T-helper 17 cell (primary cell): ENCODE results near the gene PLA2G6. TPM values are rescaled to one million over a fixed set of nuclear protein-coding genes. Genes with fewer than 3 reads are reported as not detected.

ENCODE experiments used
- ATAC-seq: fragments of 150-1000 bp; cut with Tn5 transposase; 2 replicates; pipeline ENCODE4 v1.10.0; 2021; ENCODE audit warnings: mild to moderate bottlenecking, moderate library complexity
- DNase-seq, 3 donors: peaks; one replicate each; pipeline versions ENCODE4 v3.0.0 to v3.0.0-alpha.2; 2020 to 2021
- H3K9me3 ChIP-seq: one replicate; pipeline ENCODE4 v1.7.0; 2013; ENCODE audit warnings: low read length, mild to moderate bottlenecking; ENCODE audit not compliant: control insufficient read depth, poor library complexity, severe bottlenecking
- H3K27ac Mint-ChIP-seq: one replicate; pipeline ENCODE4 v1.8.0; 2022; ENCODE audit warnings: mild to moderate bottlenecking, moderate library complexity, mixed read lengths
- H3K27me3 Mint-ChIP-seq: one replicate; pipeline ENCODE4 v1.8.0; 2022; ENCODE audit warnings: mixed read lengths
- H3K36me3 Mint-ChIP-seq: one replicate; pipeline ENCODE4 v1.8.0; 2022; ENCODE audit warnings: low read depth, mixed read lengths
- H3K4me1 Mint-ChIP-seq: one replicate; pipeline ENCODE4 v1.8.0; 2022; ENCODE audit warnings: mild to moderate bottlenecking, mixed read lengths
- H3K4me3 Mint-ChIP-seq: one replicate; pipeline ENCODE4 v1.8.0; 2022; ENCODE audit warnings: mild to moderate bottlenecking, moderate library complexity, mixed read lengths
- total RNA-seq, 4 donors: library from RNA in 2 of 4; stranded (reverse) in 2 of 4; gene quantifications; one replicate each; pipeline ENCODE4 v1.2.3 and lab custom pipeline; 2022 to 2026

PLA2G6 gene
- total RNA-seq, 2 donors from 2014 or later, result 72.2 to 91.4 TPM

DNA sequence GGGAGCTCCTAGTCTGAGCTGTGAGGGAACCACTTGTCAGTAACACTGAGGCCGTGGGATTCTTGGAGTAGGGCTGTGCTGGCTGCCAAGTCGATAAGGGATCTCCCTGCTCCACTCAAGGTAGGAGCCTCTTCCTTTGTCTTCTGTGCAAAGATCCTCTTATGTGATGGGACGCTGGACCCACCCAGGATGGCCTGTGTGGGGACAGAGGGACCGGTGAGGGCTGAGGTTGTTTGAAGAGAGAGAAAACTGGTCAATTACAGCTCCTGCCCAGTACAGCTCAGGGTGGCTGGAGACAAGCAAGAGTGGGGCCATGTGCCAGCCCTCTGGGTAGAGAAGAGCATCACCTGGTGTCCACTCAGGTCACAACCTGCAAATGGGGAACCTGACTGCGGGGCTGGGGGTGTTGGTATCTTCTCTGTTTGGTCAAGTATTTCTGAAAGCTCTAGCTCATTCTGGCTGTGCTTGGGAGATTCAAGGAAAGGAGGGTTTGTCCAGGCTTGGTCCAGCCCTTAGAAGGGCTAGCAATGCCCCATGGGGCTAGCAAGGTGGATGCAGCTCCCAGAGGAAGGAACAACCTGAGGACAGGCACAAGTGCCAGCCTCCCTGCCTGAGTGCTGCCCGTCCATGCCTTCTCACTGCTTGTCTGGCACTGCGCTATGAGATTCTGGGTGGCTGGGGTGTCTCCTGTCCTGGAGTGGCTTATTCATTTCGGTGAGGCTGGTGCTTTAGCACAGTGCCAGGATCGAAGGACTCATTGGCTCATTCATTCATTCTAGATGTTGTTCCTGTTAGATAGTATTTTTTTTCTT is 43.5 kb downstream of the PLA2G6 start:
- Mint-ChIP-seq H3K27ac (no peak overlapping the region), H3K36me3 (no peaks in the 10 kb centered on the region), H3K27me3 (no peaks in the 10 kb centered on the region), H3K4me3 (no peak overlapping the region), H3K4me1 (peaks cover 2% of the 10 kb centered on the region)
- ATAC-seq, result no peak
- DNase-seq, result no peak
- H3K9me3 ChIP-seq, result no peaks in the 10 kb centered on the region

DNA sequence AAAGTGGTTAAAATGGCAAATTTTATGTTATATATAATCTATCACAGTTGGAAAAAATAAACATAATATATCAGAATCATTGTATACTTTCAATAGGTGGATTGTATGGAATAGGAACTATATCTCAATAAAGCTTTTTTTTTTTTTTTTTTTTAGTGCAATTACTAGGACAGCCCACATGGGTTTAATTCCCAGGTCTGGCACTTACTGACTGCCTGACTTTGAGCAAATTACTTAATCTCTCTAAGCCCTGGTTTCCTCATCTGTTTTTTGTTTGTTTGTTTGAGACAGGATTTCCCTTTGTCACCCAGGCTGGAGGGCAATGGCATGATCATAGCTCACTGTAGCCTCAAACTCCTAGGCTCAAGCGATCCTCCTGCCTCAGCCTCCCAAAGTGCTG is 45.0 kb downstream of the PLA2G6 start:
- Mint-ChIP-seq H3K4me1 (peaks cover 2% of the 10 kb centered on the region), H3K27me3 (no peaks in the 10 kb centered on the region), H3K36me3 (no peaks in the 10 kb centered on the region), H3K27ac (no peak overlapping the region), H3K4me3 (no peak overlapping the region)
- DNase-seq (no peak), ATAC-seq (no peak)
- no peaks in the 10 kb centered on the region for H3K9me3 ChIP-seq

DNA sequence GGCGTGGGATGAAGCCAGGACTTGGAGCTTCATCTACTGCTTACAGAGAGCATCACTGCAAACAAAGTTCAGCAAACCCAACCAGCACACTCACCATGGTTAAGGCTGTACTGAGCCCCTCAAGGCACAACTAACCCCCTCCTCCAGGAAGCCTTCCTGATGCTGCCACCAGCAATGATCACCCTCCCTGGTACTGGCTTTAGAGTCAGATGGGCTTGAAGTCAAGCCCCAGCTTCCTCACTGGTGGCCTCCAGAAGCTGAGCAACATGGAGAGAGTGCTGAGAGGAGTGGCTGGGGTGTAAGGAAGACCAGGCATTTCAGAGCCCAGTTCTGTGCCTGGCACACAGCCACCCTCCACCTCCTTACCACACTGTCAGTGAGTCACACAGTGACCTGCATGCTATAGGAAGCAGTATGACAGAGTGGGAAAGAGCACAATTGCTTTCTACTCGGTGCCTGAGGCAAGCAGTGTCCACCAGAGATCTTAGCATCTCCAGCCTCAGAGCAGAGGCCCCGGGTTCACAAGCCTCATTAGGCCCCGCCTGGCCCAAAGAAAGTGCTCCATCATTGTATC is 46.4 kb downstream of the PLA2G6 start:
- no peak overlapping the region for H3K4me3 Mint-ChIP-seq
- H3K27me3 Mint-ChIP-seq, result no peaks in the 10 kb centered on the region
- peaks cover 2% of the 10 kb centered on the region for H3K4me1 Mint-ChIP-seq
- no peaks in the 10 kb centered on the region for H3K9me3 ChIP-seq
- no peaks in the 10 kb centered on the region for H3K36me3 Mint-ChIP-seq
- no peak for ATAC-seq
- DNase-seq, result no peak
- H3K27ac Mint-ChIP-seq, result no peak overlapping the region

DNA sequence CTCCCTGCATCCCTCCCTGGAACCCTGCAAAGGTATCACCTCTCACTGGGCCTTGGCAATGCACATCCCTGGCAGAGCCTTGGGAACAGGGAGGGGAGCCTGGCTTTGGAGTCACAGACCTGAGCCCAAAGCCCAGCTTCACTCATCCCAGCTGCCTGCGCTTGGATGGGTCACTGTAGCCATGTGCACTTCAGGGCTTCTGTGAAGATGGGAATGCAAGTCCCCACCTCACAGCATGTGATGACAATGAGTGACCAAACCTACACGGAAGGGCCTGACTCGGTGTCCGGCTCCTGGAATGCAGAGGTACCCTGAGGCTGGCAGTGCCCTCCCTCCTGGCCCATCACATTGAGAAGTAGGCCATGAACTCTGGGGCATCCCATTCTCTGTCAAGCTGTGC is 48.3 kb downstream of the PLA2G6 start:
- DNase-seq, result no peak
- no peak for ATAC-seq
- H3K27ac Mint-ChIP-seq, result no peak overlapping the region
- H3K36me3 Mint-ChIP-seq, result no peaks in the 10 kb centered on the region
- peaks cover 2% of the 10 kb centered on the region for H3K4me1 Mint-ChIP-seq
- H3K27me3 Mint-ChIP-seq, result no peaks in the 10 kb centered on the region
- H3K4me3 Mint-ChIP-seq, result no peak overlapping the region
- H3K9me3 ChIP-seq, result no peaks in the 10 kb centered on the region

GRCh38 chr22:38132794-38133193 is 48.8 kb downstream of the PLA2G6 start:
- no peak overlapping the region for H3K27ac Mint-ChIP-seq
- DNase-seq (no peak), ATAC-seq (no peak)
- H3K4me1 Mint-ChIP-seq, result peaks cover 2% of the 10 kb centered on the region
- no peaks in the 10 kb centered on the region for H3K9me3 ChIP-seq
- no peak overlapping the region for H3K4me3 Mint-ChIP-seq
- no peaks in the 10 kb centered on the region for H3K36me3 Mint-ChIP-seq
- H3K27me3 Mint-ChIP-seq, result no peaks in the 10 kb centered on the region

GRCh38 chr22:38132136-38132535 is 49.5 kb downstream of the PLA2G6 start:
- ATAC-seq (no peak), DNase-seq (no peak)
- H3K4me3 Mint-ChIP-seq, result no peak overlapping the region
- no peaks in the 10 kb centered on the region for H3K36me3 Mint-ChIP-seq
- H3K9me3 ChIP-seq, result no peaks in the 10 kb centered on the region
- no peak overlapping the region for H3K27ac Mint-ChIP-seq
- peaks cover 2% of the 10 kb centered on the region for H3K4me1 Mint-ChIP-seq
- H3K27me3 Mint-ChIP-seq, result no peaks in the 10 kb centered on the region

DNA sequence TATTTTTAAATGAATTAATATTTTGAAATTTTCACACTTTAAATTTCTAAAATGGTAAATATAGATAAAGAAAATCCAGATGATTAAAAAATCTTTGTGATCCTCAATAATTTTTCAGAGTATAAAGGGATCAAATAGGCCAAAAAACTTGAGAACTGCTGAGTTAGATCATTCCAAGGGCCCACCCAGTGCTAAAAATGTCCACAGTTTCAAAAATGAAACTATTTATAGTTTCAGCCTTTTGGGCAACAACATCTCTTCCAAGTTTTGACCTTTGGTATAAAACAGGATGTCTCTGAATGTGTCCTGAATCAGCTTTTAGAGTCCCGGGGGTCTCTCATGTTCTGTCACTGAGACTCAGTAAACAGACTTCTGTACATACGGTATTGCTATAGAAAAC is 50.2 kb downstream of the PLA2G6 start:
- ATAC-seq (no peak), DNase-seq (no peak)
- Mint-ChIP-seq H3K4me3 (no peak overlapping the region), H3K36me3 (no peaks in the 10 kb centered on the region), H3K4me1 (peaks cover 2% of the 10 kb centered on the region), H3K27me3 (no peaks in the 10 kb centered on the region), H3K27ac (no peak overlapping the region)
- H3K9me3 ChIP-seq, result no peaks in the 10 kb centered on the region

- no peaks in the 10 kb centered on the region for H3K9me3 ChIP-seq
- DNase-seq (no peak), ATAC-seq (no peak)
- H3K27me3 Mint-ChIP-seq, result no peaks in the 10 kb centered on the region
- H3K27ac Mint-ChIP-seq, result no peak overlapping the region
- no peak overlapping the region for H3K4me3 Mint-ChIP-seq
- no peaks in the 10 kb centered on the region for H3K4me1 Mint-ChIP-seq
- no peaks in the 10 kb centered on the region for H3K36me3 Mint-ChIP-seq
These were observed 51.8 kb downstream of the PLA2G6 start for GRCh38 chr22:38129856-38130255.

GRCh38 chr22:38129021-38129420 is 52.6 kb downstream of the PLA2G6 start:
- Mint-ChIP-seq H3K27me3 (no peaks in the 10 kb centered on the region), H3K4me1 (peaks cover 3% of the 10 kb centered on the region), H3K27ac (no peak overlapping the region), H3K4me3 (no peak overlapping the region), H3K36me3 (no peaks in the 10 kb centered on the region)
- no peaks in the 10 kb centered on the region for H3K9me3 ChIP-seq
- DNase-seq, result no peak
- ATAC-seq, result no peak

DNA sequence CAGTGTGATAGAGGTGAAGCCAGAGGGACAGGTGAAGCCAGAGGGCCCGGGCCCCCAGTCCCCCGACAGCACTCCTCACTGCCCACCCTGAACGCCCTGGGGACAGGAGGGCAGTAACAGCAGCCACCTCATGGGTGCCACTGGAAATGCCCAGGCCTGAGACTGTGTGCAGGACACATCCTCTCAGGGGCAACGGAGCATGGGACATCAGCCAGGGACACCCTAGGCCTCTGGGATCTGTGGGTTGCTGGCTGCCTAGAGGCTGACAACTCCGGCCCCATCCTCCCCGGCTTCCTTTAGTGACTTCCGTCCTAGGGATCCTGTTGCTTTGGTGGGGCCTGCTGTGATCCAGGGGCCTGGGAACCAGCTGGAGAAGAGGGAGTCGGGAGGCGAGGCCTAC is 53.8 kb downstream of the PLA2G6 start:
- no peak overlapping the region for H3K27ac Mint-ChIP-seq
- peaks cover 2% of the 10 kb centered on the region for H3K36me3 Mint-ChIP-seq
- ATAC-seq (no peak), DNase-seq (no peak)
- no peaks in the 10 kb centered on the region for H3K9me3 ChIP-seq
- peaks cover 3% of the 10 kb centered on the region for H3K4me1 Mint-ChIP-seq
- peak overlapping the region; percentile 19 for H3K4me3 Mint-ChIP-seq
- no peaks in the 10 kb centered on the region for H3K27me3 Mint-ChIP-seq

DNA sequence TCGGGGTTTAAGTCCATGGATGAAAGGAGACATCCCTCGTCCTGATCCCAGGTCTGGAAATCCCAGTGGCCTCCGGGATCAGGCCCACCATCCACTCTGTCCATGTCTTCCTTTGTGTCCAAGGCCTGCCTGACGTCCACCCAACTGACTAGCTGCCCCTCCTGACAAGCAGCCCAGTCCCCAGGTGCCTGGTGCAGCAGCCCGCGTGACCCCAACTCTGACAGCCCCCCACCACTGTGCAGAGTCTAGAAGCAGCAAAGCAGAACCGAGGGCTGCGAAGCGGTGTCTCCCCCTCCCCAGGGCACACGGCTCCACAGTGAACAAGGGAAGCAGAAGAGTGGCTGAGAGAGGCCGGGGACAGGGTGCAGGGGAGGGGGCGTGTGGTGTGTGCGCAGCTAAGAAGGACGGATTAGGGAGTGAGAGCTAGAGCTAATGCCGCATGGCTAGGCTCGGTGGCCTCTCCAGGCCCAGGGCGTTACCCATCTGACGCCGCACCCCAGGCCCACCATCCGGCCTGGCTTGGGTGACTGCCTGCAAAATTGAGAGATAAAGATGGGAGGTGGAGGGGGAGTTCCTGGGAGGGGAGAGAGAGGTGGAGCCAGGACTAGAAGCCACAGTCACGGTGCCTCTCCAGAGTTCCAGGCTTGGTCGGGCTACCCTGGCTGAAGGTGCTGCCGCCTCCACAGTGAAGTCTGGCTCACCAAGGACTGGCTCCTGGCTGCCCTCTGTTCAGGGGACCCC is 54.5 kb downstream of the PLA2G6 start:
- Mint-ChIP-seq H3K27me3 (no peaks in the 10 kb centered on the region), H3K4me1 (peaks cover 3% of the 10 kb centered on the region), H3K4me3 (peak overlapping the region; percentile 19), H3K36me3 (peaks cover 2% of the 10 kb centered on the region), H3K27ac (no peak overlapping the region)
- no peaks in the 10 kb centered on the region for H3K9me3 ChIP-seq
- DNase-seq (no peak), ATAC-seq (no peak)

DNA sequence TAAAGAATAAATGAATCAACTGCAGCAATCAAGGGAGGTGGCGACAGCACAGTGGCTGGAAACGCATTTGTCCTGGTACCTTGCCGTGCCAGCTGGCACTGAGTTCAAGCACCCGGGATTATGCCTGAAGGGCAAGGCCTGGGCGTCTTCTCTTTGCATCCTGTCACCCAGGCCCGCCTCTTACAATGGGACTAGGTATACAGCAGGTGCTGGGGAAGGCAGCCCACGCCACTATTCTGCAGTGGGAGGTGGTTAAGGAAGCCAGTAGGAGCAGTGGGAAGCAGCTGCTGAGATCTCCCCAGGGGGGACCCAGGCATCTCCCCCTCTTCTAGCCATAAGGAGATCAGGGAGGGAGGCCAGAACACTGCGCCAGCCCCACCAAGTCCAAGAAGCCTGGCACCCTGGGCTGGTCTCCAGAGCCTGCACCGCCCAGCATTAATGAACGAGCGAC is 55.9 kb downstream of the PLA2G6 start:
- peaks cover 2% of the 10 kb centered on the region for H3K36me3 Mint-ChIP-seq
- peak overlapping the region; percentile 14 for H3K27ac Mint-ChIP-seq
- DNase-seq, result no peak

GRCh38 chr22:38125038-38125610 is 56.5 kb downstream of the PLA2G6 start:
- ATAC-seq (no peak), DNase-seq (no peak)
- Mint-ChIP-seq H3K36me3 (peaks cover 2% of the 10 kb centered on the region), H3K4me1 (peaks cover 3% of the 10 kb centered on the region), H3K27me3 (no peaks in the 10 kb centered on the region), H3K4me3 (no peak overlapping the region), H3K27ac (peak overlapping the region; percentile 14)
- H3K9me3 ChIP-seq, result no peaks in the 10 kb centered on the region

More for the DNA sequence above, 55.9 kb downstream of the PLA2G6 start:
- H3K4me1 Mint-ChIP-seq, result peaks cover 3% of the 10 kb centered on the region
- no peak for ATAC-seq
- no peak overlapping the region for H3K4me3 Mint-ChIP-seq
- H3K9me3 ChIP-seq, result no peaks in the 10 kb centered on the region
- H3K27me3 Mint-ChIP-seq, result no peaks in the 10 kb centered on the region
